ENCODE data around the gene ATF4.

DNA sequence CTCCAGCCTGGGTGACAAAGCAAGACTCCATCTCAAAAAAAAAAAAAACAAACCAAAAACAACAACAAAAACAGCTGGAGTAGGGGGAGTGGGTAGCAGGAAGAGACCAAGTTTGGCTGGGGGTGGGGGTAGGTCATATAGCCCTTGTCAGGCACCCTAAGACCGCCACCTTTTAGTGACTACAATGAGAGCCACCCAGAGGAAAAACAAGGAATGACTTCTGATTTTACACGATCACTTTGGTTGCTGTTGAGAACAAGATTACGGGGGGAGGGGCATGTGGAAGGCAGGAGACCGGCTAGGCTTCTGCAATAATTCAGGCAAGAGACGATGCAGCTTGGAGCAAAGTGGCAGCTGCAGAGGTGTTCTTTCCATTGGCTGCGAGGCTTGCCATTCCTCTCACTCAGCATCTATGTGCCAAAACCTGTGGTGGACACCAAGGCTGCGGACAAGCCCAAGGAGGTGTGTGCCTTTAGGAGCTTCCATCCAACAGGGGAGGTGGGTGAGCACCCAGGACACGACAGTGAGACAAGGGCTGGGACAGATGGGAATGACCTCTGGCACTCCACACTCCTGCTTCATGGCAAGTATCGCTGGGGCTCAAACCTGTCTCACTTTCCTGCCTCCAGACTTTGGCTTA, 10.4 kb downstream of the ATF4 start:
- TF ChIP-seq EZH2 (IDR thresholded peaks at IDR 0.05; ENCODE audit: insufficient read depth, low read length) (no peak), CTCF (IDR thresholded peaks at IDR 0.05; ENCODE audit: insufficient read depth, low read depth, low read length) (peak; percentile 27)
